BE2C (cell line): ENCODE data around the gene POM121.
A peak's percentile ranks its signal among the peaks of the same experiment; 100 is the strongest.
"Not testable (repeated sequence)": the region's sequence is repeated elsewhere in the genome, so short reads cannot be mapped to it uniquely, and the experiment has no call there.

Experiments used
- DNase-seq: peaks from one replicate; pipeline ENCODE4 v3.0.0-alpha.2; 2020
- H3K27me3 ChIP-seq: fragments of 250-450 bp; sonication (Bioruptor Pico); 2 replicates; pipeline ENCODE4 v1.5.1; 2020; ENCODE audit warnings: mild to moderate bottlenecking
- H3K36me3 ChIP-seq: fragments of 250-450 bp; sonication (Bioruptor Pico); 2 replicates; pipeline ENCODE4 v1.5.1; 2020; ENCODE audit warnings: mild to moderate bottlenecking
- H3K4me1 ChIP-seq: fragments of 250-450 bp; sonication (Bioruptor Pico); 2 replicates; pipeline ENCODE4 v1.5.1; 2020
- H3K4me3 ChIP-seq: 2 replicates; pipeline ENCODE4 v1.5.1; 2011; ENCODE audit warnings: low read depth, low read length
- H3K9me3 ChIP-seq: fragments of 250-450 bp; sonication (Bioruptor Pico); 2 replicates; pipeline ENCODE4 v1.5.1; 2020
- TF ChIP-seq, protein P1 (sequence below): IDR thresholded peaks from 2 replicates; pipeline ENCODE4 v1.5.1; 2012; ENCODE audit warnings: mild to moderate bottlenecking, low read depth, low read length

Gene POM121

DNA sequence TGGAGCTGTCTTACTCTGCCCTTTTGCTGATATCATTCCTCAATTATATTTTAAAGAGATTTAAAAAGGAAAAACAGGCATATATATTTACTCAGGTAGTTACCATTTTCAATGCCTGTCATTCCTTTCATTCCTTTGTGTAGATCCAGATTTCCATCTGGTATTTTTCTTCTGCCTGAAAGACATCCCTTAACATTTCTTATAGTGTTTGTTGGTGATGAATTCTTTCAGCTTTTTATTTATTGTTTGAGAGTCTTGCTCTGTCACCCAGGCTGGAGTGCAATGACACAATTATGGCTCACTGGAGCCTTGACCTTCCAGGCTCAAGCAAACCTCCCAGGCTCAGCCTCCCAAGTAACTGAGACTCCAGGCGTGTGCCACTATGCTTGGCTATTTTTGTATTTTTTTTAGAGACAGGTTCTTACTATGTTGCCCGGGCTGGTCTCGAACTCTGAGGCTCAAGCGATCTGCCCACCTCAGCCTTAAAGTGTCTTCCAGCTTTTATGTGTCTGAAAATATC lies 5.6 kb upstream of the POM121 start:
- Histone ChIP-seq H3K4me1 (peaks cover 6% of the 10 kb centered on the region), H3K27me3 (no peaks in the 10 kb centered on the region), H3K9me3 (no peaks in the 10 kb centered on the region), H3K36me3 (peaks cover 16% of the 10 kb centered on the region), H3K4me3 (no peak overlapping the region)
- TF ChIP-seq, protein P1, sequence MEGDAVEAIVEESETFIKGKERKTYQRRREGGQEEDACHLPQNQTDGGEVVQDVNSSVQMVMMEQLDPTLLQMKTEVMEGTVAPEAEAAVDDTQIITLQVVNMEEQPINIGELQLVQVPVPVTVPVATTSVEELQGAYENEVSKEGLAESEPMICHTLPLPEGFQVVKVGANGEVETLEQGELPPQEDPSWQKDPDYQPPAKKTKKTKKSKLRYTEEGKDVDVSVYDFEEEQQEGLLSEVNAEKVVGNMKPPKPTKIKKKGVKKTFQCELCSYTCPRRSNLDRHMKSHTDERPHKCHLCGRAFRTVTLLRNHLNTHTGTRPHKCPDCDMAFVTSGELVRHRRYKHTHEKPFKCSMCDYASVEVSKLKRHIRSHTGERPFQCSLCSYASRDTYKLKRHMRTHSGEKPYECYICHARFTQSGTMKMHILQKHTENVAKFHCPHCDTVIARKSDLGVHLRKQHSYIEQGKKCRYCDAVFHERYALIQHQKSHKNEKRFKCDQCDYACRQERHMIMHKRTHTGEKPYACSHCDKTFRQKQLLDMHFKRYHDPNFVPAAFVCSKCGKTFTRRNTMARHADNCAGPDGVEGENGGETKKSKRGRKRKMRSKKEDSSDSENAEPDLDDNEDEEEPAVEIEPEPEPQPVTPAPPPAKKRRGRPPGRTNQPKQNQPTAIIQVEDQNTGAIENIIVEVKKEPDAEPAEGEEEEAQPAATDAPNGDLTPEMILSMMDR: no peak
- no peak for DNase-seq

DNA sequence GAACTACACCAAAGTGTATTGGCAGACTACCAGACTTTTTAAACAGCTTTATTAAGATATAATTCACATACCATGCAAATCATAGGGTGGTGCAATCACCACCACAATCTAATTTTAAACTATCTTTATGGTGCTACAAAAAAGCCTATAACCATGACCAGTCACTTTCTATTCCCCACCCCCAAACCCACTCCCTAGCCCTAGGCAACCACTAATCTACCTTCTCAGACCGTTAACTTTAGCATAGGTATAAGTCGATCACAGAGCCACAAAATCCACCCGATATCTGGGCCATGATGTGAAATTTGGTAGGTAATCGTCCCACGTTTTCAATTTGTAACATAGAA lies 536 bp upstream of the POM121 start:
- no peak for DNase-seq
- Histone ChIP-seq H3K36me3 (peaks cover 33% of the 10 kb centered on the region), H3K4me1 (peaks cover 4% of the 10 kb centered on the region; the same call in 1 of the 2 replicates)

DNA sequence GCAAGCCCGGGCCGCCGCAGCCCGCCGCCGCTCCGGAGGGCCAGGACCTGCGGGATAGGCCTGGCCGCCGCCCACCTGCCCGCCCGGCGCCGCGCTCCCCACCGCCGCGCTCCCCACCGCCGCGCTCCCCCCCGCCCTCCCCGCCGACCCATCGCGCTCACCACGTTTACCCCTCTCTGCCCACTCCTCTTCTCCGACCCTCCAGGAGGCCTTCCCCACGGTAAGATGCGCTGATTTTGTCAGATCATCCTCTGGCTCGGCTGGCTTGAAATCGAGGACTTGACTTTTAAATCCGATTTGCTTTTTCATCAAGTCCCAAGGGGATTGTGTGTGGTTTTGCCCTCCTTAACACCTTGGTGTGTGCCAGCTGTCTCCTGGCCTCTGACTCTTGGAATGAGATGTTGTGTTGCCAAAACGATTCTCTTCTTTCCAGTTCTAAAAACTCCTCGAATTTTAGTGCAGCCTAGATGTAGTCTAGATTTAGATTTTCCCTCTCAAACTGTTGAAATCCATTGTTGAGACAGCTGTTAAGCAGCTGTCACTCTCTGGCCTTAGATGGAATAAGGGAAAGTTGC lies 738 bp downstream of the POM121 start:
- no peak for DNase-seq
- H3K4me1 ChIP-seq: no peaks in the 10 kb centered on the region
- H3K27me3 ChIP-seq: no peaks in the 10 kb centered on the region
- H3K9me3 ChIP-seq: no peaks in the 10 kb centered on the region
- TF ChIP-seq, protein P1: no peak
- H3K4me3 ChIP-seq: peak overlapping the region; percentile 89
- peaks cover 38% of the 10 kb centered on the region for H3K36me3 ChIP-seq

More for the DNA sequence above, 536 bp upstream of the POM121 start:
- peak overlapping the region; percentile 89 for H3K4me3 ChIP-seq
- no peaks in the 10 kb centered on the region for H3K9me3 ChIP-seq
- no peaks in the 10 kb centered on the region for H3K27me3 ChIP-seq
- TF ChIP-seq, protein P1: no peak

DNA sequence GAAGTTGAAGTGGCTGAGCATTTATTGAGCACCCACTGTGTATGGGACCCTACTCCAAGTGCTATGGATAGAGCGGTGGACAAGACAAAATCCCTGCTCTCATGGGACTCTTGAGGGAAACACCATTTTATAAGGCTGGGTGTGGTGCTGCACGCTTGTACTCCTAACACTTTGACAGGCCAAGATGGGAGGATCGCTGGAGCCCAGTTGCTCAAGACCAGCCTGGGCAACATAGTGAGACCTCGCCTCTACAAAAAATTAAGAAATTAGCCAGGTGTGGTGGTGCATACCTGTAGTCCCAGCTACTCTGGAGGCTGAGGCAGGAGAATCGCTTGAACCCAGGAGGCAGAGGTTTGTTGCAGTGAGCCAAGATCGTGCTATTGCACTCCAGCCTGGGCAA lies 2.9 kb downstream of the POM121 start:
- H3K36me3 ChIP-seq: peaks cover 48% of the 10 kb centered on the region
- not testable (repeated sequence) for H3K27me3 ChIP-seq, H3K4me1 ChIP-seq

DNA sequence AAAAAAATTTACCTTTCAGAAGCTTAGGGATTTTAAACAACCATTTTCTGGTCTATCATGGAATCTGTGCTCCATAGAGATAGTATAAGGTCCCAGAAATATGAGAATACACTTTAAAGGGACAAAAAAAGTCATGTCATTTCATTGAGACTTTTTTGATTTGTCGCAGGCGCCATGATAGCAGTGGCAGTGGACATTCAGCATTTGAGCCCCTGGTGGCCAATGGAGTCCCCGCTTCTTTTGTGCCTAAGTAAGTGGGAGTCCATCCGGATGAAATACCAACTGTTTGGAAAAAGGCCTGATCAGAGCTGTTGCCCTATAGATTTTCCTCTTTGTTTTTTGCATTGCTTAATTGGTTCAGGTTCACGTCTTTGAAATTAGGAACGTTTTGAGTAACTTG lies 3.3 kb downstream of the POM121 start:
- not testable (repeated sequence) for H3K27me3 ChIP-seq, H3K4me3 ChIP-seq, H3K4me1 ChIP-seq, H3K9me3 ChIP-seq, DNase-seq
- H3K36me3 ChIP-seq: peaks cover 48% of the 10 kb centered on the region
- TF ChIP-seq, protein P1: peak; percentile 25

More for the DNA sequence above, 2.9 kb downstream of the POM121 start:
- DNase-seq, H3K9me3 ChIP-seq, H3K4me3 ChIP-seq: not testable (repeated sequence)

DNA sequence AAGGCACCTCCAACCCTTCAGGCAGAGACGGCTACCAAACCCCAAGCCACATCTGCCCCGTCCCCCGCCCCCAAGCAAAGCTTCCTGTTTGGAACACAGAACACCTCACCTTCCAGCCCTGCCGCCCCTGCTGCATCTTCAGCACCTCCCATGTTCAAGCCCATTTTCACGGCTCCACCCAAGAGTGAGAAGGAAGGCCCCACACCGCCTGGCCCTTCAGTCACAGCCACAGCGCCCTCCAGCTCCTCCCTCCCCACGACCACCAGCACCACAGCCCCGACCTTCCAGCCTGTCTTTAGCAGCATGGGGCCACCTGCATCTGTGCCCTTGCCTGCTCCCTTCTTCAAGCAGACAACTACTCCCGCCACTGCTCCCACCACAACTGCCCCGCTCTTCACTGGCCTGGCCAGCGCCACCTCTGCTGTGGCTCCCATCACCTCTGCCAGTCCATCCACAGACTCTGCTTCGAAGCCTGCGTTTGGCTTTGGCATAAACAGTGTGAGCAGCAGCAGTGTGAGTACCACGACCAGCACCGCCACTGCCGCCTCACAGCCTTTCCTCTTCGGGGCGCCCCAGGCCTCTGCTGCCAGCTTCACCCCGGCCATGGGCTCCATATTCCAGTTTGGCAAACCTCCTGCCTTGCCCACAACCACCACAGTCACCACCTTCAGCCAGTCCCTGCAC lies 17.3 kb downstream of the POM121 start:
- H3K36me3 ChIP-seq: peaks cover 23% of the 10 kb centered on the region
- not testable (repeated sequence) for H3K27me3 ChIP-seq, H3K9me3 ChIP-seq, DNase-seq, H3K4me1 ChIP-seq, H3K4me3 ChIP-seq

DNA sequence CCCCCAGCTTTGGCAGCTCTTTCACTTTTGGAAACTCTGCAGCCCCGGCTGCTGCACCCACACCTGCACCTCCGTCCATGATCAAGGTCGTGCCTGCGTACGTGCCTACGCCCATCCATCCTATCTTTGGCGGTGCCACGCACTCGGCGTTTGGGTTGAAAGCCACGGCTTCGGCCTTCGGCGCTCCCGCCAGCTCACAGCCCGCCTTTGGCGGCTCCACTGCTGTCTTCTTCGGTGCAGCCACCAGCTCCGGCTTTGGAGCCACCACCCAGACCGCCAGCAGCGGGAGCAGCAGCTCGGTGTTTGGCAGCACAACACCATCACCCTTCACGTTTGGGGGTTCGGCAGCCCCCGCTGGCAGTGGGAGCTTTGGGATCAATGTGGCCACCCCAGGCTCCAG lies 18.1 kb downstream of the POM121 start:
- peaks cover 20% of the 10 kb centered on the region for H3K36me3 ChIP-seq
- not testable (repeated sequence) for H3K9me3 ChIP-seq, H3K4me3 ChIP-seq, H3K4me1 ChIP-seq, DNase-seq, H3K27me3 ChIP-seq

DNA sequence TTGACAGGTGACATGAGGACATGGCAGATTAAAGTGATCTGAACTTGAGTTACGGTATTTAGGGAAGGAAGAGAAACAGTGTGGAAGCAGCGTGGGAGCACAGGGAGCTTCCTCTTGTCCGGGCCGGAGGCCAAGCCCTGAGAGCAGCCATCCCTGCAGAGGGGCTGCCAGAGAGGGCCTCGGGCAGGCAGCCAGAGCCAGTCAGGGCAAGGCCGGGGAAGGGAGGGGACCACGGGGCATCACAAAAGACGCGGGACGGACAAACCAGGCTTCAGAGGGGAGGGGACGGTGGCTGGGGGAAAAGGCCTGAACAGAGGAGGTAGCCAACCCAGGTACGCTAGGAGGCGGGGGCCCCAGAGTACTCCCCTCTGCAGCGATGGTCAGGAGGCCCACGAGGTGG lies 20.0 kb downstream of the POM121 start:
- peaks cover 14% of the 10 kb centered on the region for H3K36me3 ChIP-seq
- H3K4me1 ChIP-seq, H3K9me3 ChIP-seq, H3K27me3 ChIP-seq, H3K4me3 ChIP-seq, DNase-seq: not testable (repeated sequence)

DNA sequence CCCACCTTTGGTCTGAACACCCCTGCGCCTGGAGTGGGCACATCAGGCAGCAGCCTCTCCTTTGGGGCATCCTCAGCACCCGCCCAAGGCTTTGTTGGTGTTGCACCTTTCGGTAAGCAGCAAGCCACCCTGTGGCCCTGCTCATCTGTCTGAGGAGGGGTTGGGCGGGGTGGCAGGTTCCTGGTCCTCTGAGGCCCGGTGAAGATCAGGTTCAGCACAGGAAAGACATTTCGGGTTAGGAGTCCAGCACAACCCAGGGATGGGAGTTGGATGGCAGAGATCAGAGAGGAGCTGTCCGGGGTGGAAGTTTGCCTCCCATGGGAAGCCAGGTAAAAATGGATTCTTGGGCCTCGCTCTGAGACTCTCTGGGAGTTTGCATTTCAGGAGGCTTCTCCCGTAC lies 20.7 kb downstream of the POM121 start:
- peaks cover 15% of the 10 kb centered on the region for H3K36me3 ChIP-seq
- H3K4me1 ChIP-seq, H3K27me3 ChIP-seq, DNase-seq, H3K4me3 ChIP-seq, H3K9me3 ChIP-seq: not testable (repeated sequence)
